ENCODE data around the gene TGFBR3L. TPM values are rescaled to one million over a fixed set of nuclear protein-coding genes. Genes with fewer than 3 reads are reported as not detected.

The TGFBR3L gene
- total and polyA plus RNA-seq, 4 donors: 0.25 to 0.77 TPM; not detected in 2

- no peak for TF ChIP-seq CTCF (IDR thresholded peaks at IDR 0.05; ENCODE audit: control extremely low read depth, extremely low read depth)
- no peak for DNase-seq
These were observed 1.7 kb upstream of the TGFBR3L start for GRCh38 chr19:7912697-7913564.

GRCh38 chr19:7913652-7914051 is 978 bp upstream of the TGFBR3L start:
- Histone ChIP-seq H3K27ac (ENCODE audit: low read depth in 1 of 2, low read length in 1 of 2) (no peak overlapping the region), H3K9ac (ENCODE audit: insufficient read depth in 1 of 2, low read length in 2 of 2) (no peak overlapping the region), H3K4me1 (ENCODE audit: control insufficient read depth in 5 of 5, insufficient read depth in 5 of 5, low read length in 5 of 5) (peaks cover 0 to 18% (median 0%) of the 10 kb centered on the region in 5 donors), H3K4me3 (no peak overlapping the region), H3K9me3 (ENCODE audit: control insufficient read depth in 4 of 4, insufficient read depth in 3 of 4, low read length in 3 of 4) (peaks cover 0 to 20% (median 0%) of the 10 kb centered on the region in 4 donors), H3K27me3 (ENCODE audit: control insufficient read depth in 3 of 3, insufficient read depth in 3 of 3, low read length in 2 of 3) (peaks cover 0 to 33% (median 25%) of the 10 kb centered on the region in 3 donors), H3K36me3 (ENCODE audit: control insufficient read depth in 4 of 4, insufficient read depth in 4 of 4, low read length in 4 of 4) (peaks cover 5 to 44% (median 11%) of the 10 kb centered on the region in 4 donors)
- no peak for TF ChIP-seq CTCF (IDR thresholded peaks at IDR 0.05; ENCODE audit: control extremely low read depth, extremely low read depth)
- DNase-seq: no peak
- ATAC-seq (ENCODE audit: insufficient read depth, low FRiP score): no peak
- WGBS, 2 donors: 88 to 89% methylated on average over 10 of the region's 10 CpGs

More at GRCh38 chr19:7912697-7913564, 1.7 kb upstream of the TGFBR3L start:
- 94 to 95% methylated on average over 39 of the region's 39 CpGs for WGBS, 2 donors
- Histone ChIP-seq H3K4me1 (ENCODE audit: control insufficient read depth in 5 of 5, insufficient read depth in 5 of 5, low read length in 5 of 5) (peaks cover 0 to 16% (median 0%) of the 10 kb centered on the region in 5 donors), H3K27ac (ENCODE audit: low read depth in 1 of 2, low read length in 1 of 2) (no peak overlapping the region), H3K36me3 (ENCODE audit: control insufficient read depth in 4 of 4, insufficient read depth in 4 of 4, low read length in 4 of 4) (peaks cover 5 to 44% (median 11%) of the 10 kb centered on the region in 4 donors), H3K9ac (ENCODE audit: insufficient read depth in 1 of 2, low read length in 2 of 2) (no peak overlapping the region), H3K4me3 (no peak overlapping the region), H3K9me3 (ENCODE audit: control insufficient read depth in 4 of 4, insufficient read depth in 3 of 4, low read length in 3 of 4) (peaks cover 0 to 22% (median 0%) of the 10 kb centered on the region in 4 donors), H3K27me3 (ENCODE audit: control insufficient read depth in 3 of 3, insufficient read depth in 3 of 3, low read length in 2 of 3) (peaks cover 0 to 26% (median 20%) of the 10 kb centered on the region in 3 donors)
- ATAC-seq (ENCODE audit: insufficient read depth, low FRiP score): no peak

GRCh38 chr19:7914099-7914498 is 531 bp upstream of the TGFBR3L start:
- Histone ChIP-seq H3K27ac (ENCODE audit: low read depth in 1 of 2, low read length in 1 of 2) (no peak overlapping the region), H3K4me3 (no peak overlapping the region), H3K4me1 (ENCODE audit: control insufficient read depth in 5 of 5, insufficient read depth in 5 of 5, low read length in 5 of 5) (peaks cover 0 to 18% (median 0%) of the 10 kb centered on the region in 5 donors), H3K27me3 (ENCODE audit: control insufficient read depth in 3 of 3, insufficient read depth in 3 of 3, low read length in 2 of 3) (peaks cover 0 to 37% (median 28%) of the 10 kb centered on the region in 3 donors), H3K9ac (ENCODE audit: insufficient read depth in 1 of 2, low read length in 2 of 2) (no peak overlapping the region), H3K36me3 (ENCODE audit: control insufficient read depth in 4 of 4, insufficient read depth in 4 of 4, low read length in 4 of 4) (peaks cover 5 to 40% (median 11%) of the 10 kb centered on the region in 4 donors), H3K9me3 (ENCODE audit: control insufficient read depth in 4 of 4, insufficient read depth in 3 of 4, low read length in 3 of 4) (peaks cover 0 to 20% (median 0%) of the 10 kb centered on the region in 4 donors)
- WGBS, 2 donors: 69 to 83% methylated on average over 12 of the region's 12 CpGs
- DNase-seq: no peak
- ATAC-seq (ENCODE audit: insufficient read depth, low FRiP score): no peak
- TF ChIP-seq CTCF (IDR thresholded peaks at IDR 0.05; ENCODE audit: control extremely low read depth, extremely low read depth): no peak

Data from lung (tissue), 12 donors.